Testis (tissue), 2 donors: ENCODE data around the gene TIMM23.

Source experiments
- POLR2A ChIP-seq: fragments of 450-650 bp; IDR thresholded peaks from one replicate; pipeline ENCODE4 v1.6.1; 2017; ENCODE audit warnings: antibody characterized with exemption, mild to moderate bottlenecking, moderate library complexity
- TF ChIP-seq, protein P1 (sequence below), 3 experiments: fragments of 450-650 bp in 2 of 3; fragments of 200-600 bp in 1 of 3; sonication (generic) in 1 of 3; IDR thresholded peaks; one replicate each; pipeline ENCODE4 v1.5.1; 2016 to 2019; ENCODE audit warnings: antibody characterized with exemption in 3 of 3, mild to moderate bottlenecking in 2 of 3, moderate library complexity in 1 of 3

DNA sequence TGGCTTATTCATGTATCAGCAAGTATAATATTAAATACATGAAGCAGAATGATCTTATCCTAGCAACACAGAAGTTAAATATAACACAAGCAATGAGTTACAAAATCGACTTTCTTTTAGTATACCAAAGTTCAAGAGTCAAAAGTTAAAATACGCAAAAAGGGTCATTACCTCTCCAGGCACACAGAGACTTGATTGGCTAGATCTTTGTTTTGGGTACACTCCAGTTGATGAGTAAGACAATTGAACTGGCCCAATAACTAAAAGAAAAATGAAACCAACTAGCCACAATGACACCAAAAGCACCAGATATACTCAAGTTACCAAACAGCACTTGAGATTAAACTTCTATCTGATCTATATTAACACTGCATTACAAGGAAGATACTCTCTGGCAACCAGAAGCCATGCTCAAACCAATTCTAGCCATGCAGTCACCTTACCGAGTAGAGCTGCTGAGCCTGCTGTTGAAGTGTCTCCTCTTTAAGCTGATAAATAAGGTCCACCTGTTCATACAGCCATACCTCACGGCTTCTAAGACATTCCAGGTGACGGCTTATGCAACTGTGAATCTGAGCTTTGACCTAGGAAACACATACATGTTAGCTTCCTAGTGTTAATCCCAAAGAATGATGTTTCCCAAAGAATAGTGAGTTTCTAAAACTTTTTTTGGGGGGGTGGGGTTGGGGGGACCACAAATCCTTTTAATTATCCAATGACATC lies 42.6 kb downstream of the TIMM23 start:
- TF ChIP-seq, protein P1, sequence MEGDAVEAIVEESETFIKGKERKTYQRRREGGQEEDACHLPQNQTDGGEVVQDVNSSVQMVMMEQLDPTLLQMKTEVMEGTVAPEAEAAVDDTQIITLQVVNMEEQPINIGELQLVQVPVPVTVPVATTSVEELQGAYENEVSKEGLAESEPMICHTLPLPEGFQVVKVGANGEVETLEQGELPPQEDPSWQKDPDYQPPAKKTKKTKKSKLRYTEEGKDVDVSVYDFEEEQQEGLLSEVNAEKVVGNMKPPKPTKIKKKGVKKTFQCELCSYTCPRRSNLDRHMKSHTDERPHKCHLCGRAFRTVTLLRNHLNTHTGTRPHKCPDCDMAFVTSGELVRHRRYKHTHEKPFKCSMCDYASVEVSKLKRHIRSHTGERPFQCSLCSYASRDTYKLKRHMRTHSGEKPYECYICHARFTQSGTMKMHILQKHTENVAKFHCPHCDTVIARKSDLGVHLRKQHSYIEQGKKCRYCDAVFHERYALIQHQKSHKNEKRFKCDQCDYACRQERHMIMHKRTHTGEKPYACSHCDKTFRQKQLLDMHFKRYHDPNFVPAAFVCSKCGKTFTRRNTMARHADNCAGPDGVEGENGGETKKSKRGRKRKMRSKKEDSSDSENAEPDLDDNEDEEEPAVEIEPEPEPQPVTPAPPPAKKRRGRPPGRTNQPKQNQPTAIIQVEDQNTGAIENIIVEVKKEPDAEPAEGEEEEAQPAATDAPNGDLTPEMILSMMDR (IDR thresholded peaks at IDR 0.05) = no peak
- TF ChIP-seq POLR2A = no peak
